Caki2 (cell line): ENCODE measurements around the gene MTM1. TPM values are rescaled to one million over a fixed set of nuclear protein-coding genes. Genes with fewer than 3 reads are reported as not detected.

ENCODE experiments used
- DNase-seq: peaks from one replicate; pipeline ENCODE4 v3.0.0-alpha.2; 2015; ENCODE audit warnings: low read depth
- in situ Hi-C: cut with HindIII; loops from 2 replicates; pipeline ENCODE4 v1.10.0; 2016; ENCODE audit warnings: low sequenced_read_pairs, low pct_unique_long_range_greater_than_20kb, mixed read lengths
- total RNA-seq: library from RNA; depleted of rRNA; stranded (reverse); fragments of >200 nt; shearing (Covaris generic); gene quantifications from 2 replicates; pipeline ENCODE4 v1.2.3, GENCODE V29; 2014; ENCODE audit warnings: low replicate concordance

Gene MTM1
- total RNA-seq, 1 experiment from 2014 or later: 5.1 TPM

DNA sequence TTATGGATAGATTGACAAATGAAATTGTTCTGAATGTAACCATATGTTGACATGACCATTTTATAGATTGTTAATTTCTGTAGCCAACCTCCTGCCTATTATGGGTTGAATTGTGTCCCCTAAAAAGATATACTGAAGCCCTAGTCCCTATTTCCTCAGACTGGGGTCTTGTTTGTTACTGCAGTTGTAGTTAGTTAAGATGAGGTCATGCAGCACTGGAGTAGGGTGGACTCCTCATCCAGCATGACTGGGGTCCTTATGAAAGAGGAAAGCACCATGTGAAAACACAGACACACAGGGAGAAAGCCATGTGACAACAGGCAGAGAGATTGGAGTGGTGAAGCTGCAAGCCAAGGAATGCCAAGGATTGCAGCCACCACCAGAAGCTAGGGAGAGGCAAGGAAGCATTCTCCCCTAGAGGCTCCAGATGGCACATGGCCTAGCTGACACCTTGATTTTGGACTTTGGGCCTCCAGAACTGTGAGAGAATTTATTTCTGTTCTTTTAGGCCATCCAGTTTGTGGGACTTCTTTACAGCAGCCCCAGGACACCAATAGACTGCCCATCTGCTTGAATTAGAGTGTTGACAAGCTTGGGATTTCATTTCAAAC lies 14.0 kb downstream of the MTM1 start:
- no peak for DNase-seq
- in situ Hi-C loops: no loop called here

DNA sequence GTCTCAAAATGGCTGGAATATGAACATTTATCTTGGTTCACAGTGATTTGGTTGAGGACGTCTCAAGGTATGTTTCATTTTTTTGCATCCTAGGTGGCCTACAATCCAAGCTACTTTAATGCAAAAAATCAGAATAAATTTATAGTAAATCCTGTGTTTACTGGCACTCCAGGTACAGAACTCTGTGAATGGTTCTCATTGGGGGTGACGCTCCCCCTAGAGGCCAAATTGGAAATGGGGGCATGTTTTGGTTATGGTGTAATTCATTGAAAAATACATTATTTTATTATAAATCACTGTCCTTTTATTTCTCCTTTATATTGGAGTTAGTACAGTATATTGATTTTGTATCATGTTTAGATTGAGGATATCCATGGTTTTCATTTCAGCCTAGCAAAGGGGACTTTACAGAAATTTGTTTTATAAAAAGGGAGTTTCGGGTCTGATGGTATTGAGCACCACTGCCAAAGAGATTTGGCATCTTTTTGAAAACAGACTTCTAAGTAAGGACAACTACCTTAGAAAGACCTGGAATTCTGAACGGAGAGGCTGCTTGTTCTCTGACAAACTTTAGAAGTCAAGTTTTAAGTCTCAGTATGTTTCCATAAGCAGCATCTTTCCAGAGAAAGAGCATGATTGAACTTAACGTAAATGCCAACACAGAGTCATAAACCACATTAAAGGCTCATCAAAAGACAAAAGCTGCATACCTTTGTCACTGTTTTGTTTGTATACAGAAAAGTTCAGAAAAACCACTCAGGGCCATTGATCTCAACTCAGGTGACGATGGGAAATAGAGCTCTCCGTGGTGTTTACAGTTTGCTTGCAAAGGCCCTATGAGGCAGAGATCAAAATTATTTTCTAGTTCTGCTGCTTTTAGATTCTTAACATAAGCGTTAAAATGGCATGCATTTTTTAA lies 19.4 kb downstream of the MTM1 start:
- in situ Hi-C loops: no loop called here
- DNase-seq: no peak

DNA sequence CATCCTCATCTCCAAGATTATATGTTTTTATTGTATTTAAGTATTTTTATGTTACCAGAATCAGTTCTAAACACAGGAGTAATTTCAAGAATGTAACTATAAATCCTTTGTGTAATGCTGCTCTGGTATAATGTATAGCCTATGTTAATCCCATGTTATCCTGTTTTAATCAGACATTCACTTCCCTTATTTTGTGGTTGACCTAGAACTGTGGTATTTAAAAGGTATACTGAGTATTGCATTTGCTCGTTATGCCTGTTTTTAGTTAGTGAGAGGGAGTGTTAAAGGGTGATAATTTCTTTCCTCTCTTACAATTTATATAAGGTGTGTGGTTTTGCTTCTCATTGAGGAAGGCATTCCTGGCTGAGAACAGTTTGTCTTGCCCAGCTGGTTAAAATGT lies 26.2 kb downstream of the MTM1 start:
- DNase-seq: no peak
- in situ Hi-C loops: no loop called here

- DNase-seq: no peak
Observed at GRCh38 chrX:150599226-150599625, 30.8 kb downstream of the MTM1 start.

GRCh38 chrX:150602296-150602695 lies 33.9 kb downstream of the MTM1 start:
- DNase-seq: no peak
- in situ Hi-C loops: no loop called here

More at GRCh38 chrX:150599226-150599625, 30.8 kb downstream of the MTM1 start:
- in situ Hi-C loops: no loop called here

DNA sequence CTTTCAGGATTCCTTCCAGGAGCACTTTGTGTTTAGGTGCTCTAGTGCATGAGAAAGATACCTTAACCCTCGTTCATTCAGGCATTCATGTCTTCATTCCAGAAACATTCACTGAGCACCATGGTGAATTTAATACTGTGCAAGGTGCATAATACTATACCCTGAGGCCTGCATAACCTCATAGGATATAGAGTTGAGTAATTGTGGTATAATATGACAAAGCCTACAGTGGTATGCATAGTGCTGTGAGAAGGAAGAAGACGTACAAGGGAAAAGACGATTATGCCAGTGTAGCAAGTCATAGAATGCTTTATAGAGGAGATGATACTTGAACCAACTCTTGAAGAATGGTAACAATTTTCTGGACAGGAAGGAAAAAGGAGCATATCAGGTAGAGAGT lies 34.3 kb downstream of the MTM1 start:
- in situ Hi-C loops: no loop called here
- DNase-seq: no peak

DNA sequence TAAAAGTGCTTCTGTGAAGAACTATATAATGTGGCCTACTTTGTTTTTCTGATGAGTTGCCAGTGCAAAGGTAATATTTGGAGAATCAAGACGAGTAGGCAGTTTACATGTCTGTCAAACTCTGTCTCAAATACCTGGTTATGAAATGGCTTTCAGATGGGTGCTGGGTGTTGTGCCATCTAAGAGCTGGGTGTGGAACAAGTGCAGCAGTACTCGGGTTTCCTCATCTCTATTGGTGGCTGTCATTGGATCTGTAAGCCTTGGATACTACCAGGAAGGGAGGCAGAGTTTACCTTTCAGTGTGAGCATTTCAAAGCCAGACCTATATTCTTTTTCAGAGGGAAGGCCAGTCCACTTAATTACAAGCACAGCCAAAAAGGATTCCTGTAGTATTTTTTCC lies 37.2 kb downstream of the MTM1 start:
- in situ Hi-C loops: no loop called here
- no peak for DNase-seq

GRCh38 chrX:150607201-150607600 lies 38.8 kb downstream of the MTM1 start:
- in situ Hi-C loops: no loop called here
- DNase-seq: no peak

GRCh38 chrX:150610043-150610442 lies 41.6 kb downstream of the MTM1 start:
- in situ Hi-C loops: no loop called here
- DNase-seq: no peak

DNA sequence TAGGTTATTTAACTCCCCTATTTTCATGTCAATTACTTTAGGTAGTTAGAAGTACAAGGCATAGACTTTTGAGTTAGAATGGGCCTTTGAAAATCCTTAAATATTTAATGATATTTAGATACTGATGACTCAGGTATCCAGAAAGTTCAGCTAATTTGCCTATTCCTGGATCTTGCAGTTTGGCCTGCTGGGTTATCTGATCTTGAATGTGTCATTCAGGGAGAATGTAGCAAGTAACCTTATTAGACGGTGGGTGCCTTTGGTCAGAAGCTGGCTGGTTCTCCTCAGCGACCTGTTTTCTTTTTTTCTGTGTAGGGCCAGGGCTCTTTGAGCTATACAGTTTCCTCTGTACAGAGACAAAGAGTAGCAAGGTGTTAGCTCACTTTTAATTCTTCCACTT lies 42.0 kb downstream of the MTM1 start:
- no peak for DNase-seq
- in situ Hi-C loops: no loop called here

DNA sequence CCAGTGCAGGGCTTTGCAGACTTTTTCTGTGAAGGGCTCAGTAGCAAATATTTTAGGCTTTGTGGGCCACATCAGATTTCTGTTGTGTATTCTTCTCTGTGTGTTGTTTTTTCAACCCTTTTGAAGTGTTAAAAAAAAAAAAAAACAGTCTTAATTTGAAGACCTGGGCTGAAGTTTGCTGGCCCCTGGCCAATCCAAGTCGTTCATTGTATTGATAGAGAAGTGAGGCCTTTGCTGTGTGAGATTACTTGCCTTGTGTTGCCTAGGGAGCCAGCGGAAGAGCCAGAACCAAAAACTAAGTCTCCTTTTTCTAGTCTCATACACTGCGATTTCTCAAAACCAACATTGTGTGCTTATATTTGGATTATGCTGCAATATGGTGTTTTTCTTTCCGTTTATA lies 46.9 kb downstream of the MTM1 start:
- no peak for DNase-seq
- in situ Hi-C loops: no loop called here

DNA sequence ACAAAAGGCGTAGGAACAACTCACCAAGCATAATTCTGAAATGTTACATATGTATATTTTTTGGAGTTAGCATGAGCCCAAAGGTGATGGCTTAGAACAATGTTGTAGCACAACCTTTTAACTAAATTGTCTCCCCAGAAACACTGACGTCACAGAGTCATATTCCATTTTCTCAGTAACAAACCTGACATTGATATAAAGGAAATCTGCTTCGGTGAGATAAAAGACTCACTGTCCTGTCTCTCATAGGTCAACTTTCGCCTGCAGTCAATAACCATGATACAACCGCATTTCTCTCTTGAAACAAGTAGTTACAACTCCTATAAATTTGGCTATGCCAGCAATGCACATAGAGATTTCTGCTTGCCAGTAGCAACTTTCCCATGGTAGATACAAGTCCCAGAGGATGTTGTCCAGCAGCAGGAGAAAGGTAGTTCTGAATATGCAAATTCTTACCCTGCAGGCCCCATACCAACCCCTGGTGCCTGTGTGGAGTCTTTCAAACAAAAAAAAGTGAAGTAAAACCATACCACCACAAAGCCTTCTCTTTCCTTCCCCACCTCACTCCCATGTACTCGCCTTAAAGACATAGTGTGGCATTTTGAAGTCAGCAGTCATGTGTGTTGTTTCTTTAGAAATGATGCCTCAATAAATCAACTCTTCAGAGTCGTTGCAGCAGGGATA lies 47.9 kb downstream of the MTM1 start:
- no peak for DNase-seq
- in situ Hi-C loops: no loop called here

DNA sequence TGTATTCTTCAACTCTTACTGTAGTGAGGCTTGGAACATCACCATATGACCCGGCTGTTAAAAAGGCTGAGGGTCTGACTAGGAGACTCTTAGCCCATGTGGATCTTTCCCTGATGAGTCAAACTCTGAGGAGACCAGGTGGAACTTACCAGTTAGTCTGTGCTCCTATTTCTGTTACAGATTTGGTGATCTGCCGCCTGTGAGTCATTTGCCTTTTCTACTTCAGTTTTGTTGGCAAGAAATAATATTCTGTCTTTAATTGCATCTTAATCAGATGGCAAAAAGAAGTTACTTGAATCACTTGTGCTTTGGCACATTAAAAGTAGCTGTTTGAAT lies 48.4 kb downstream of the MTM1 start:
- no peak for DNase-seq
- in situ Hi-C loops: no loop called here

- in situ Hi-C loops: no loop called here
- no peak for DNase-seq
Observed at GRCh38 chrX:150621652-150622051, 53.2 kb downstream of the MTM1 start.

- no peak for DNase-seq
- in situ Hi-C loops: no loop called here
Observed at GRCh38 chrX:150623583-150623982, 55.2 kb downstream of the MTM1 start.

GRCh38 chrX:150625097-150625496 lies 56.7 kb downstream of the MTM1 start:
- in situ Hi-C loops: no loop called here
- no peak for DNase-seq

GRCh38 chrX:150625875-150626274 lies 57.5 kb downstream of the MTM1 start:
- in situ Hi-C loops: no loop called here
- DNase-seq: no peak

GRCh38 chrX:150627957-150628356 lies 59.5 kb downstream of the MTM1 start:
- DNase-seq: no peak
- in situ Hi-C loops: no loop called here

GRCh38 chrX:150635952-150636351 lies 67.5 kb downstream of the MTM1 start:
- in situ Hi-C loops: no loop called here
- DNase-seq: peak; percentile 22
